ENCODE results near the gene ROMO1. TPM values are rescaled to one million over a fixed set of nuclear protein-coding genes. Genes with fewer than 3 reads are reported as not detected.

Gene ROMO1
- total RNA-seq (100 to 1,000 TPM; 133 to 172 (median 143) TPM), polyA plus RNA-seq (100 to 1,000 TPM; 253 to 379 (median 323) TPM)
- long read RNA-seq, donor 1, transcript ROMO1-203 (3 exons, 422 nt) = major isoform, 49 of 95 reads
- long read RNA-seq, donor 1, transcript ROMO1-204 (3 exons, 498 nt) = minor isoform, 15 of 95 reads
- long read RNA-seq, donor 1, partial matches to known transcripts = 0 of 95 reads
- long read RNA-seq, donor 1, other reads (novel, unspliced or antisense) = 27 of 95 reads
- long read RNA-seq, donor 2, transcript ROMO1-204 (3 exons, 498 nt) = minor isoform, 8 of 70 reads
- long read RNA-seq, donor 2, transcript ROMO1-203 (3 exons, 422 nt) = major isoform, 56 of 70 reads
- long read RNA-seq, donor 2, transcript ROMO1-201 (2 exons, 496 nt) = minor isoform, 5 of 70 reads
- long read RNA-seq, donor 2, partial matches to known transcripts = 0 of 70 reads
- long read RNA-seq, donor 2, other reads (novel, unspliced or antisense) = 1 of 70 reads

GRCh38 chr20:35699127-35699956 lies at the start of gene ROMO1, which contains the start of gene NFS1:
Gene ROMO1, plus strand, starts transcription at chr20:35699405. Its CDS starts 228 bp downstream, at chr20:35699633.
Gene NFS1, minus strand, starts transcription at chr20:35699352. Its CDS starts 64 bp downstream, at chr20:35699288.
- peak; percentile 16 for TF ChIP-seq CTCF (IDR thresholded peaks at IDR 0.05)
- ATAC-seq = peak; percentile 88 to 91 (median 90)
- H3K9me3 ChIP-seq = no peaks in the 10 kb centered on the region
- peak within 1 kb of the TSS; percentile 95 for H3K27ac ChIP-seq
- intact Hi-C loops (cut with DNase I) = loop anchor here in 1 of 2 donors (10.0 kb wide), 1 partner anchor 95 kb away; no protein-coding TSS in a partner anchor
- DNase-seq = peak; percentile 89 to 94
- peaks cover 6 to 65% of the 10 kb centered on the region in 2 donors for H3K36me3 ChIP-seq (ENCODE audit: insufficient read depth in 1 of 2, low read depth in 1 of 2)
- H3K27me3 ChIP-seq (ENCODE audit: insufficient read depth in 3 of 3, low read length in 2 of 3) = no peaks in the 10 kb centered on the region
- peak within 1 kb of the TSS; percentile 94 for H3K4me3 ChIP-seq
- peaks cover 35% of the 10 kb centered on the region for H3K4me1 ChIP-seq
- 0% methylated on average over 70 to 81 of the region's 81 CpGs for WGBS, 3 donors

- H3K27ac ChIP-seq = peak overlapping the region; percentile 8
- 80 to 84% (median 80%) methylated on average over 3 of the region's 3 CpGs for WGBS, 3 donors
- peaks cover 4 to 38% of the 10 kb centered on the region in 2 donors for H3K36me3 ChIP-seq (ENCODE audit: insufficient read depth in 1 of 2, low read depth in 1 of 2)
- H3K4me3 ChIP-seq = no peak overlapping the region
- H3K4me1 ChIP-seq = peaks cover 41% of the 10 kb centered on the region
- no peak for TF ChIP-seq CTCF (IDR thresholded peaks at IDR 0.05)
- no peak for DNase-seq
- H3K27me3 ChIP-seq (ENCODE audit: insufficient read depth in 3 of 3, low read length in 2 of 3) = no peaks in the 10 kb centered on the region
- H3K9me3 ChIP-seq = no peaks in the 10 kb centered on the region
- peak in 2 of 4 donors; percentile 46 to 53 for ATAC-seq
- intact Hi-C loops (cut with DNase I) = loop anchor here in 1 of 2 donors (10.0 kb wide), 1 partner anchor 64 kb away; no protein-coding TSS in a partner anchor
Measured at GRCh38 chr20:35650632-35651031, 48.6 kb upstream of the ROMO1 start.

GRCh38 chr20:35651958-35652357 lies 47.2 kb upstream of the ROMO1 start:
- Histone ChIP-seq H3K4me3 (no peak overlapping the region), H3K9me3 (no peaks in the 10 kb centered on the region), H3K27me3 (ENCODE audit: insufficient read depth in 3 of 3, low read length in 2 of 3) (no peaks in the 10 kb centered on the region), H3K4me1 (peaks cover 51% of the 10 kb centered on the region), H3K36me3 (ENCODE audit: insufficient read depth in 1 of 2, low read depth in 1 of 2) (peaks cover 4 to 38% of the 10 kb centered on the region in 2 donors), H3K27ac (no peak overlapping the region)
- intact Hi-C loops (cut with DNase I) = loop anchor here in 1 of 2 donors (10.0 kb wide), 1 partner anchor 63 kb away; no protein-coding TSS in a partner anchor
- DNase-seq (no peak), ATAC-seq (peak in 1 of 4 donors; percentile 41)
- no peak for TF ChIP-seq CTCF (IDR thresholded peaks at IDR 0.05)

- peaks cover 4 to 38% of the 10 kb centered on the region in 2 donors for H3K36me3 ChIP-seq (ENCODE audit: insufficient read depth in 1 of 2, low read depth in 1 of 2)
- no peaks in the 10 kb centered on the region for H3K27me3 ChIP-seq (ENCODE audit: insufficient read depth in 3 of 3, low read length in 2 of 3)
- H3K4me3 ChIP-seq = no peak overlapping the region
- peak in 1 of 4 donors; percentile 42 for ATAC-seq
- H3K9me3 ChIP-seq = no peaks in the 10 kb centered on the region
- H3K4me1 ChIP-seq = peaks cover 60% of the 10 kb centered on the region
- WGBS, 3 donors = 94 to 97% (median 97%) methylated on average over 13 of the region's 13 CpGs
- no peak overlapping the region for H3K27ac ChIP-seq
- no peak for DNase-seq
- intact Hi-C loops (cut with DNase I) = loop anchor here in 1 of 2 donors (10.0 kb wide), 1 partner anchor 62 kb away; no protein-coding TSS in a partner anchor
- no peak for TF ChIP-seq CTCF (IDR thresholded peaks at IDR 0.05)
Measured at GRCh38 chr20:35652641-35653429, 46.4 kb upstream of the ROMO1 start.
